ENCODE results near the gene KBTBD12.
"Not testable (repeated sequence)": the region's sequence is repeated elsewhere in the genome, so short reads cannot be mapped to it uniquely, and the experiment has no call there.

Gene KBTBD12

GRCh38 chr3:127870156-127870555 is 44.9 kb upstream of the KBTBD12 start:
- Histone ChIP-seq H3K4me1 (ENCODE audit: low read depth, poor library complexity, severe bottlenecking) (no peaks in the 10 kb centered on the region), H3K27me3 (ENCODE audit: insufficient read depth, low read depth) (no peaks in the 10 kb centered on the region), H3K27ac (no peak overlapping the region), H3K9ac (no peak overlapping the region), H3K4me3 (IDR thresholded peaks at IDR 0.05; ENCODE audit: insufficient read depth, low read depth, low read length) (no peak overlapping the region), H3K4me2 (no peak overlapping the region), H2AFZ (ENCODE audit: low read depth) (no peak overlapping the region), H3K36me3 (ENCODE audit: insufficient read depth) (no peaks in the 10 kb centered on the region), H3K79me2 (ENCODE audit: insufficient read depth, low read depth) (no peaks in the 10 kb centered on the region), H4K20me1 (ENCODE audit: insufficient read depth) (no peaks in the 10 kb centered on the region)
- no peak for TF ChIP-seq CTCF (conservative IDR thresholded peaks at IDR 0.05; ENCODE audit: low read depth, low read length)

GRCh38 chr3:127874097-127874496 is 40.9 kb upstream of the KBTBD12 start:
- not testable (repeated sequence) for H3K27ac ChIP-seq; H2AFZ ChIP-seq (ENCODE audit: low read depth); H3K79me2 ChIP-seq (ENCODE audit: insufficient read depth, low read depth); H3K4me1 ChIP-seq (ENCODE audit: low read depth, poor library complexity, severe bottlenecking); H3K27me3 ChIP-seq (ENCODE audit: insufficient read depth, low read depth); H4K20me1 ChIP-seq (ENCODE audit: insufficient read depth); H3K9ac ChIP-seq; H3K4me2 ChIP-seq; H3K36me3 ChIP-seq (ENCODE audit: insufficient read depth); H3K4me3 ChIP-seq (IDR thresholded peaks at IDR 0.05; ENCODE audit: insufficient read depth, low read depth, low read length)

- Histone ChIP-seq H3K4me3 (IDR thresholded peaks at IDR 0.05; ENCODE audit: insufficient read depth, low read depth, low read length) (no peak overlapping the region), H3K4me2 (no peak overlapping the region), H3K27ac (no peak overlapping the region), H2AFZ (ENCODE audit: low read depth) (no peak overlapping the region), H3K36me3 (ENCODE audit: insufficient read depth) (no peaks in the 10 kb centered on the region), H3K79me2 (ENCODE audit: insufficient read depth, low read depth) (no peaks in the 10 kb centered on the region), H3K9ac (no peak overlapping the region), H4K20me1 (ENCODE audit: insufficient read depth) (no peaks in the 10 kb centered on the region), H3K27me3 (ENCODE audit: insufficient read depth, low read depth) (no peaks in the 10 kb centered on the region), H3K4me1 (ENCODE audit: low read depth, poor library complexity, severe bottlenecking) (no peaks in the 10 kb centered on the region)
- no peak for TF ChIP-seq CTCF (conservative IDR thresholded peaks at IDR 0.05; ENCODE audit: low read depth, low read length)
Measured at GRCh38 chr3:127881586-127881985, 33.4 kb upstream of the KBTBD12 start.

GRCh38 chr3:127884041-127884440 is 31.0 kb upstream of the KBTBD12 start:
- TF ChIP-seq CTCF (conservative IDR thresholded peaks at IDR 0.05; ENCODE audit: low read depth, low read length) = no peak
- H3K27me3 ChIP-seq (ENCODE audit: insufficient read depth, low read depth) = no peaks in the 10 kb centered on the region
- H3K36me3 ChIP-seq (ENCODE audit: insufficient read depth) = no peaks in the 10 kb centered on the region
- no peak overlapping the region for H3K4me2 ChIP-seq
- no peak overlapping the region for H3K27ac ChIP-seq
- no peaks in the 10 kb centered on the region for H3K4me1 ChIP-seq (ENCODE audit: low read depth, poor library complexity, severe bottlenecking)
- no peaks in the 10 kb centered on the region for H3K79me2 ChIP-seq (ENCODE audit: insufficient read depth, low read depth)
- H3K9ac ChIP-seq = no peak overlapping the region
- H4K20me1 ChIP-seq (ENCODE audit: insufficient read depth) = no peaks in the 10 kb centered on the region
- no peak overlapping the region for H2AFZ ChIP-seq (ENCODE audit: low read depth)
- no peak overlapping the region for H3K4me3 ChIP-seq (IDR thresholded peaks at IDR 0.05; ENCODE audit: insufficient read depth, low read depth, low read length)

GRCh38 chr3:127886231-127886955 is 28.6 kb upstream of the KBTBD12 start:
- Histone ChIP-seq H3K36me3 (ENCODE audit: insufficient read depth) (no peaks in the 10 kb centered on the region), H3K4me3 (IDR thresholded peaks at IDR 0.05; ENCODE audit: insufficient read depth, low read depth, low read length) (no peak overlapping the region), H4K20me1 (ENCODE audit: insufficient read depth) (no peaks in the 10 kb centered on the region), H3K4me2 (no peak overlapping the region), H3K4me1 (ENCODE audit: low read depth, poor library complexity, severe bottlenecking) (no peaks in the 10 kb centered on the region), H3K27ac (no peak overlapping the region), H2AFZ (ENCODE audit: low read depth) (no peak overlapping the region), H3K79me2 (ENCODE audit: insufficient read depth, low read depth) (no peaks in the 10 kb centered on the region), H3K9ac (no peak overlapping the region), H3K27me3 (ENCODE audit: insufficient read depth, low read depth) (no peaks in the 10 kb centered on the region)
- no peak for TF ChIP-seq CTCF (conservative IDR thresholded peaks at IDR 0.05; ENCODE audit: low read depth, low read length)
